WTC11 (cell line): ENCODE data around the gene FAM20C. TPM values are rescaled to one million over a fixed set of nuclear protein-coding genes. Genes with fewer than 3 reads are reported as not detected.

Source experiments
- ATAC-seq: fragments of 200-7000 bp; cut with Tn5 transposase; 2 replicates; pipeline ENCODE4 v1.10.0; 2021; ENCODE audit warnings: mild to moderate bottlenecking, moderate library complexity
- CTCF ChIA-PET: fragments of 300-600 bp; sonication (Branson Sonifier 250); formaldehyde crosslinking; loops from one replicate; lab custom pipeline; 2021; ENCODE audit warnings: antibody characterized with exemption; lab: Charles Lee
- POLR2A ChIA-PET: fragments of 350-600 bp; sonication (Branson Sonifier 250); formaldehyde crosslinking; loops from one replicate; lab custom pipeline; 2021; ENCODE audit warnings: antibody characterized with exemption; lab: Charles Lee
- DNase-seq: peaks from one replicate; pipeline ENCODE4 v3.0.0; 2021; ENCODE audit warnings: low spot score
- H3K27ac Mint-ChIP-seq: 2 replicates; pipeline ENCODE4 v1.8.0; 2021; ENCODE audit warnings: mixed read lengths
- H3K27me3 Mint-ChIP-seq: 2 replicates; pipeline ENCODE4 v1.8.0; 2021; ENCODE audit warnings: low read depth, mild to moderate bottlenecking, moderate library complexity, mixed read lengths
- H3K36me3 Mint-ChIP-seq: 2 replicates; pipeline ENCODE4 v1.8.0; 2021; ENCODE audit warnings: mixed read lengths
- H3K4me1 Mint-ChIP-seq: 2 replicates; pipeline ENCODE4 v1.8.0; 2022; ENCODE audit warnings: mixed read lengths
- H3K4me3 Mint-ChIP-seq: 2 replicates; pipeline ENCODE4 v1.8.0; 2021; ENCODE audit warnings: mild to moderate bottlenecking, moderate library complexity, mixed read lengths
- H3K9me3 Mint-ChIP-seq: 2 replicates; pipeline ENCODE4 v1.8.0; 2021; ENCODE audit warnings: mixed read lengths
- AFF4 ChIP-seq: sonication (generic); formaldehyde crosslinking; IDR thresholded peaks from 2 replicates; pipeline ENCODE4 v1.8.1; 2023; ENCODE audit warnings: mild to moderate bottlenecking, missing genetic modification reagents, borderline replicate concordance
- ARID4B ChIP-seq: sonication (generic); formaldehyde crosslinking; IDR thresholded peaks from 2 replicates; pipeline ENCODE4 v1.8.0; 2023; ENCODE audit warnings: missing genetic modification reagents, mild to moderate bottlenecking, borderline replicate concordance
- FOXK1 ChIP-seq: sonication (generic); formaldehyde crosslinking; IDR thresholded peaks from 2 replicates; pipeline ENCODE4 v1.8.0; 2022; ENCODE audit warnings: mild to moderate bottlenecking, moderate library complexity, missing genetic modification reagents
- SMAD4 ChIP-seq: sonication (generic); formaldehyde crosslinking; IDR thresholded peaks from 2 replicates; pipeline ENCODE4 v1.8.0; 2022; ENCODE audit warnings: mild to moderate bottlenecking, missing genetic modification reagents
- TEAD1 ChIP-seq: sonication (generic); formaldehyde crosslinking; IDR thresholded peaks from 2 replicates; pipeline ENCODE4 v1.8.0; 2022; ENCODE audit warnings: mild to moderate bottlenecking, missing genetic modification reagents
- ZNF138 ChIP-seq: sonication (generic); formaldehyde crosslinking; conservative IDR thresholded peaks from 2 replicates; pipeline ENCODE4 v1.8.1; 2022; ENCODE audit warnings: mild to moderate bottlenecking, moderate library complexity, missing genetic modification reagents
- ZNF671 ChIP-seq: fragments of 250-450 bp; sonication (Bioruptor Pico); IDR thresholded peaks from 2 replicates; pipeline ENCODE4 v1.8.0; 2021; ENCODE audit warnings: mild to moderate bottlenecking
- total RNA-seq: library from RNA; stranded (reverse); gene quantifications from 3 replicates; pipeline ENCODE4 v1.2.3, GENCODE V29; 2021
- TF ChIP-seq, protein P1 (sequence below): sonication (generic); formaldehyde crosslinking; IDR thresholded peaks from 2 replicates; pipeline ENCODE4 v1.8.0; 2022; ENCODE audit warnings: mild to moderate bottlenecking, missing genetic modification reagents
- TF ChIP-seq, protein P2 (sequence below): sonication (generic); formaldehyde crosslinking; conservative IDR thresholded peaks from 2 replicates; pipeline ENCODE4 v1.8.1; 2022; ENCODE audit warnings: mild to moderate bottlenecking, missing genetic modification reagents

The FAM20C gene
- total RNA-seq, 1 experiment from 2014 or later: 64.9 TPM

GRCh38 chr7:150811-151221, 41.6 kb upstream of the FAM20C start:
- Mint-ChIP-seq H3K4me1 (peaks cover 20% of the 10 kb centered on the region), H3K9me3 (no peaks in the 10 kb centered on the region)
- CTCF ChIA-PET: interaction anchor here (1.2 kb wide), 1 partner anchor 49 kb away, joined by 3 read pairs; no protein-coding TSS in a partner anchor

GRCh38 chr7:151346-152050, 40.9 kb upstream of the FAM20C start:
- TF ChIP-seq FOXK1 (CRISPR knock-in tag): no peak
- TF ChIP-seq ARID4B (CRISPR knock-in tag): no peak
- TF ChIP-seq ZNF138: no peak
- TF ChIP-seq, protein P1, sequence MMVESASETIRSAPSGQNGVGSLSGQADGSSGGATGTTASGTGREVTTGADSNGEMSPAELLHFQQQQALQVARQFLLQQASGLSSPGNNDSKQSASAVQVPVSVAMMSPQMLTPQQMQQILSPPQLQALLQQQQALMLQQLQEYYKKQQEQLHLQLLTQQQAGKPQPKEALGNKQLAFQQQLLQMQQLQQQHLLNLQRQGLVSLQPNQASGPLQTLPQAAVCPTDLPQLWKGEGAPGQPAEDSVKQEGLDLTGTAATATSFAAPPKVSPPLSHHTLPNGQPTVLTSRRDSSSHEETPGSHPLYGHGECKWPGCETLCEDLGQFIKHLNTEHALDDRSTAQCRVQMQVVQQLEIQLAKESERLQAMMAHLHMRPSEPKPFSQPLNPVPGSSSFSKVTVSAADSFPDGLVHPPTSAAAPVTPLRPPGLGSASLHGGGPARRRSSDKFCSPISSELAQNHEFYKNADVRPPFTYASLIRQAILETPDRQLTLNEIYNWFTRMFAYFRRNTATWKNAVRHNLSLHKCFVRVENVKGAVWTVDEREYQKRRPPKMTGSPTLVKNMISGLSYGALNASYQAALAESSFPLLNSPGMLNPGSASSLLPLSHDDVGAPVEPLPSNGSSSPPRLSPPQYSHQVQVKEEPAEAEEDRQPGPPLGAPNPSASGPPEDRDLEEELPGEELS: no peak
- TF ChIP-seq, protein P2, sequence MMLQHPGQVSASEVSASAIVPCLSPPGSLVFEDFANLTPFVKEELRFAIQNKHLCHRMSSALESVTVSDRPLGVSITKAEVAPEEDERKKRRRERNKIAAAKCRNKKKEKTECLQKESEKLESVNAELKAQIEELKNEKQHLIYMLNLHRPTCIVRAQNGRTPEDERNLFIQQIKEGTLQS: no peak
- TF ChIP-seq AFF4 (CRISPR knock-in tag): no peak
- Mint-ChIP-seq H3K27ac (no peak overlapping the region), H3K4me1 (peaks cover 26% of the 10 kb centered on the region), H3K4me3 (no peak overlapping the region), H3K9me3 (no peaks in the 10 kb centered on the region), H3K36me3 (peaks cover 17% of the 10 kb centered on the region), H3K27me3 (no peaks in the 10 kb centered on the region)
- DNase-seq (no peak), ATAC-seq (no peak)
- ChIA-PET CTCF (interaction anchor here (0.6 to 1.2 kb wide), 2 partner anchors 20 to 49 kb away, joined by 3 read pairs; no protein-coding TSS in a partner anchor), POLR2A (interaction anchor here (1.4 kb wide), 1 partner anchor 16 kb away, joined by 3 read pairs; no protein-coding TSS in a partner anchor)

More at GRCh38 chr7:150811-151221, 41.6 kb upstream of the FAM20C start:
- TF ChIP-seq SMAD4 (no peak), ZNF671 (CRISPR knock-in tag) (no peak), TEAD1 (CRISPR knock-in tag) (no peak)
- POLR2A ChIA-PET: interaction anchor here (0.6 to 1.4 kb wide), 2 partner anchors 14 to 17 kb away, joined by 3 read pairs; no protein-coding TSS in a partner anchor
- peak overlapping the region; percentile 42; the same call in 1 of the 2 replicates for H3K27ac Mint-ChIP-seq
- peaks cover 21% of the 10 kb centered on the region for H3K36me3 Mint-ChIP-seq
- ATAC-seq: no peak
- H3K4me3 Mint-ChIP-seq: no peak overlapping the region
- peak; percentile 9 for DNase-seq
- H3K27me3 Mint-ChIP-seq: no peaks in the 10 kb centered on the region
